DND-41 (cell line): Measurements from ENCODE around the gene C2CD4A.

Experiments
- ATAC-seq: fragments of 200-7000 bp; cut with Tn5 transposase; 3 replicates; pipeline ENCODE4 v1.9.1; 2021; ENCODE audit warnings: low read depth; ENCODE audit not compliant: insufficient read depth
- DNase-seq: peaks from one replicate; pipeline ENCODE4 v3.0.0-alpha.2; 2020
- H2AFZ ChIP-seq: 2 replicates; pipeline ENCODE4 v1.6.0; 2012; ENCODE audit warnings: low read depth, low read length
- H3K27ac ChIP-seq: 2 replicates; pipeline ENCODE4 v1.5.1; 2012; ENCODE audit warnings: low read length, inconsistent platforms
- H3K27me3 ChIP-seq: fragments of 200-600 bp; sonication (generic); 2 replicates; pipeline ENCODE4 v1.6.0; 2012; ENCODE audit warnings: low read length, mild to moderate bottlenecking, inconsistent platforms; ENCODE audit not compliant: insufficient read depth, poor library complexity
- H3K36me3 ChIP-seq: 2 replicates; pipeline ENCODE4 v1.5.1; 2012; ENCODE audit warnings: low read length, inconsistent platforms; ENCODE audit not compliant: insufficient read depth
- H3K4me1 ChIP-seq: 2 replicates; pipeline ENCODE4 v1.5.1; 2012; ENCODE audit warnings: mild to moderate bottlenecking, low read length; ENCODE audit not compliant: insufficient read depth
- H3K4me2 ChIP-seq: 2 replicates; pipeline ENCODE4 v1.6.0; 2012; ENCODE audit warnings: mild to moderate bottlenecking, moderate library complexity, low read length, inconsistent platforms; ENCODE audit not compliant: insufficient read depth
- H3K4me3 ChIP-seq, 2 experiments: fragments of 200-600 bp in 1 of 2; shearing (Covaris generic) in 1 of 2; 2 replicates each; pipeline ENCODE4 v1.5.1; 2012 to 2016; ENCODE audit warnings: inconsistent platforms in 2 of 2, low read length in 2 of 2, mild to moderate bottlenecking in 2 of 2, low read depth in 1 of 2, moderate library complexity in 1 of 2
- H3K79me2 ChIP-seq: 2 replicates; pipeline ENCODE4 v1.6.0; 2012; ENCODE audit warnings: low read length, inconsistent platforms; ENCODE audit not compliant: insufficient read depth
- H3K9ac ChIP-seq: 2 replicates; pipeline ENCODE4 v1.6.0; 2012; ENCODE audit warnings: low read depth, mild to moderate bottlenecking, inconsistent platforms, low read length, moderate library complexity
- H3K9me3 ChIP-seq: 2 replicates; pipeline ENCODE4 v1.5.1; 2012; ENCODE audit warnings: low read length, moderate library complexity, mild to moderate bottlenecking, inconsistent platforms; ENCODE audit not compliant: insufficient read depth, severe bottlenecking
- H4K20me1 ChIP-seq: 2 replicates; pipeline ENCODE4 v1.6.0; 2012; ENCODE audit warnings: low read length; ENCODE audit not compliant: insufficient read depth
- CTCF ChIP-seq: IDR thresholded peaks from 2 replicates; pipeline ENCODE4 v1.5.1; 2012; ENCODE audit warnings: borderline replicate concordance, low read length, moderate library complexity, mild to moderate bottlenecking; ENCODE audit not compliant: poor library complexity, severe bottlenecking; ENCODE audit errors: extremely low read depth
- EZH2 ChIP-seq: IDR thresholded peaks from 3 replicates; pipeline ENCODE4 v1.6.1; 2012; ENCODE audit warnings: borderline replicate concordance, low read depth, mild to moderate bottlenecking, moderate library complexity, low read length, inconsistent platforms; ENCODE audit not compliant: severe bottlenecking

C2CD4A gene

GRCh38 chr15:62104401-62104800 is 37.6 kb downstream of the C2CD4A start:
- TF ChIP-seq CTCF (no peak), EZH2 (no peak)
- DNase-seq (no peak), ATAC-seq (no peak)
- Histone ChIP-seq H2AFZ (no peak overlapping the region), H3K4me3 (no peak overlapping the region), H3K4me1 (no peaks in the 10 kb centered on the region), H3K4me2 (no peak overlapping the region), H3K27ac (no peak overlapping the region), H3K36me3 (no peaks in the 10 kb centered on the region), H4K20me1 (no peaks in the 10 kb centered on the region), H3K27me3 (no peaks in the 10 kb centered on the region), H3K9me3 (no peaks in the 10 kb centered on the region), H3K9ac (no peak overlapping the region), H3K79me2 (no peaks in the 10 kb centered on the region)

DNA sequence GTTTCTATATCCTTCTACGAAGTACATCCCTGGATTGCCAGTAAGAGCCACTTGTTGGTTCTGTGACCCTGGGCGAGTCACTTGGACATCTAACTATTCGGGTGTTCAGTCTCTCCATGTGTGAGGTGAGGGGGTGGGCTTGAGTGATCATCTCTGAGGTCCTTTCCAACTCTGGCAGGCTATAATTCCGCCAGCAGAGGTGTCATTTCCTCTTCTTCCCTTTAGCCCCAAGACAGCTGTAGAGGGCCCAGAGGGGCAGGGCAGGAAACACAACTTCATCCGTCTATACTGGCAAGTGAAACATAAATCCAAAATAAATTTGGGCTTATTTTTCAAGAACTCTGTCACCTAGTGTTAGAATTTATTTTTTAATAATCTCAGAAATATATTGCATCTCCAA is 38.1 kb downstream of the C2CD4A start:
- H3K79me2 ChIP-seq: no peaks in the 10 kb centered on the region
- TF ChIP-seq CTCF: no peak
- no peak for ATAC-seq
- H3K27ac ChIP-seq: no peak overlapping the region
- no peaks in the 10 kb centered on the region for H3K27me3 ChIP-seq
- H4K20me1 ChIP-seq: no peaks in the 10 kb centered on the region
- no peaks in the 10 kb centered on the region for H3K36me3 ChIP-seq
- H2AFZ ChIP-seq: no peak overlapping the region
- H3K4me2 ChIP-seq: no peak overlapping the region
- H3K9ac ChIP-seq: no peak overlapping the region
- no peaks in the 10 kb centered on the region for H3K4me1 ChIP-seq
- no peak overlapping the region for H3K4me3 ChIP-seq
- H3K9me3 ChIP-seq: no peaks in the 10 kb centered on the region
- DNase-seq: no peak

DNA sequence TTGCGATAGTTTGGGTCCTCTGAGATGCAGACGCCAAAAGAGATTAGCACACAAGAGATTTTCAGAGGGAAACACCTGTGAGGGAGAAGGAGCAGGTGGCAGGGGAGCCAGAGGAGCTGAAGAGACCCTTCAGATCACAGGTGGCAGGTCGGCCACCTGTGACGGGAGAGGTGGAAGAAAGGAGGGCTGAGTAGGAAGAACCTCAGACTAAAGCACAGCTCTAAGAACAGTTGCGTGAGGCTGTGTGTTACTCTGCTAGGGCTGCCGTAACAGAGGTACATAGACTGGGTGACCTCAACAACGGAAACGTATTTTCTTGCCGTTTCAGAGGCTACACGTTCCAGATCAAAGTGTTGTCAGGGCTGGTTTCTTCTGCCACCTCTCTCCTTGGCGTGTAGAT is 38.5 kb downstream of the C2CD4A start:
- TF ChIP-seq EZH2 (no peak), CTCF (no peak)
- H3K4me2 ChIP-seq: no peak overlapping the region
- H4K20me1 ChIP-seq: no peaks in the 10 kb centered on the region
- no peaks in the 10 kb centered on the region for H3K9me3 ChIP-seq
- H3K4me1 ChIP-seq: no peaks in the 10 kb centered on the region
- no peak overlapping the region for H3K27ac ChIP-seq
- H3K36me3 ChIP-seq: no peaks in the 10 kb centered on the region
- no peaks in the 10 kb centered on the region for H3K79me2 ChIP-seq
- ATAC-seq (no peak), DNase-seq (no peak)
- no peak overlapping the region for H3K4me3 ChIP-seq
- no peaks in the 10 kb centered on the region for H3K27me3 ChIP-seq
- no peak overlapping the region for H3K9ac ChIP-seq
- H2AFZ ChIP-seq: no peak overlapping the region

DNA sequence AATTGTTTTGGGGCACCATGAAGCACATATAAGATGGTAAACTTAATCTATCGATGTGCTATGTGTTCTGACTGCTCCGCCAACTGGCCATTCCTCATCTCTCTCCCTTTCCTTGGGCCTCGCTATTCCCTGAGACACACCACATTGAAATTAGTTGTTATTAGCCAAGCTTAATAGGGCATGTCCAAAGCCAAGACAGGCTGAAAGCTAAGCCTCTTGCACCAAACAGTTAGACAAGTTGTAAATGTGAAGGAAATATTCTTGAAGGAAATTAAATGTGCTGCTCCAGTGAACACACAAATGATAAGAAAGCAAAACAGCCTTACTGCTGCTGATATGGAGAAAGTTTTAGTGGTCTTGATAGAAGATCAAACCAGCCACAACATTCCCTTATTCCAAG is 39.3 kb downstream of the C2CD4A start:
- no peaks in the 10 kb centered on the region for H3K27me3 ChIP-seq
- no peaks in the 10 kb centered on the region for H3K9me3 ChIP-seq
- no peak overlapping the region for H2AFZ ChIP-seq
- no peaks in the 10 kb centered on the region for H4K20me1 ChIP-seq
- no peaks in the 10 kb centered on the region for H3K79me2 ChIP-seq
- no peak overlapping the region for H3K4me3 ChIP-seq
- TF ChIP-seq CTCF: no peak
- no peak overlapping the region for H3K27ac ChIP-seq
- H3K9ac ChIP-seq: no peak overlapping the region
- no peak for ATAC-seq
- H3K36me3 ChIP-seq: no peaks in the 10 kb centered on the region
- no peaks in the 10 kb centered on the region for H3K4me1 ChIP-seq
- DNase-seq: no peak
- no peak overlapping the region for H3K4me2 ChIP-seq
